Motor neuron (in vitro differentiated cells): Measurements from ENCODE around the gene DNHD1. TPM values are rescaled to one million over a fixed set of nuclear protein-coding genes. Genes with fewer than 3 reads are reported as not detected.
A peak's percentile ranks its signal among the peaks of the same experiment; 100 is the strongest.

ENCODE experiments used
- ATAC-seq, 8 experiments: fragments of 200-7000 bp; cut with Tn5 transposase; replicated peaks in 6 of 8; 2 replicates each; pipeline ENCODE4 v1.8.0; 2021; ENCODE audit warnings: mild to moderate bottlenecking in 8 of 8, moderate library complexity in 8 of 8
- H3K27ac ChIP-seq, 2 donors: fragments of 250-450 bp; sonication (Bioruptor Pico); 2 replicates each; pipeline ENCODE4 v1.9.0; 2021; ENCODE audit warnings: antibody characterized with exemption in 2 of 2, mild to moderate bottlenecking in 2 of 2, moderate library complexity in 1 of 2
- H3K4me1 ChIP-seq, 2 donors: fragments of 250-450 bp; sonication (Bioruptor Pico); replicated peaks in 1 of 2; 2 replicates each; pipeline ENCODE4 v1.6.1; 2021; ENCODE audit warnings: antibody characterized with exemption in 2 of 2, mild to moderate bottlenecking in 2 of 2, moderate library complexity in 1 of 2
- H3K4me3 ChIP-seq, 5 donors: fragments of 250-450 bp; sonication (Bioruptor Pico); 2 replicates each; pipeline ENCODE4 v1.9.0; 2021; ENCODE audit warnings: antibody characterized with exemption in 5 of 5, mild to moderate bottlenecking in 5 of 5, moderate library complexity in 4 of 5
- WGBS, 10 experiments: fragments of 450-650 bp; shearing (Covaris generic); methylation state at CpG; one replicate each; pipeline ENCODE4 v1.0.0; 2022; 5-methylcytosine and 5-hydroxymethylcytosine counted together
- in situ Hi-C, 9 experiments: fragments of 400-800 bp; cut with MboI; loops; one replicate each; pipeline ENCODE4 v1.15.0; 2021; ENCODE audit warnings: low sequenced_read_pairs in 9 of 9, low pct_unique_long_range_greater_than_20kb in 2 of 9; ENCODE audit not compliant: unreplicated experiment in 9 of 9
- total RNA-seq, 8 experiments: library from RNA; unstranded; fragments of 300-600 nt; gene quantifications; 2 replicates each; pipeline versions ENCODE4 v1.2.3 to v1.2.4, GENCODE V29; 2022

Gene DNHD1
- total RNA-seq, 8 experiments from 2014 or later: 4.5 to 23.6 (median 10.0) TPM

GRCh38 chr11:6547177-6547576 is 50.1 kb downstream of the DNHD1 start:
- Histone ChIP-seq H3K4me3 (no peak overlapping the region), H3K4me1 (no peaks in the 10 kb centered on the region), H3K27ac (no peak overlapping the region)
- no peak for ATAC-seq
- in situ Hi-C loops: no loop called here
- 60 to 100% (median 80%) methylated on average over 1 to 4 of the region's 6 CpGs; no CpG with 5 or more reads in 5 of the 10 experiments for WGBS, 10 experiments

- in situ Hi-C loops: no loop called here
- H3K4me3 ChIP-seq: no peak overlapping the region
- ATAC-seq: no peak
- no peak overlapping the region for H3K27ac ChIP-seq
- no peaks in the 10 kb centered on the region for H3K4me1 ChIP-seq
- WGBS, 10 experiments: 60 to 100% (median 97%) methylated on average over 1 to 2 of the region's 2 CpGs; no CpG with 5 or more reads in 4 of the 10 experiments
These were observed 51.0 kb downstream of the DNHD1 start for GRCh38 chr11:6548121-6548520.

- no peak overlapping the region for H3K4me3 ChIP-seq
- no peak for ATAC-seq
These were observed 51.6 kb downstream of the DNHD1 start for GRCh38 chr11:6548641-6549040.

GRCh38 chr11:6553634-6554033 is 56.6 kb downstream of the DNHD1 start:
- no peak for ATAC-seq
- in situ Hi-C loops: no loop called here
- no peak overlapping the region for H3K4me3 ChIP-seq
- H3K27ac ChIP-seq: no peak overlapping the region
- no peaks in the 10 kb centered on the region for H3K4me1 ChIP-seq

More at GRCh38 chr11:6548641-6549040, 51.6 kb downstream of the DNHD1 start:
- Histone ChIP-seq H3K4me1 (no peaks in the 10 kb centered on the region), H3K27ac (no peak overlapping the region)
- in situ Hi-C loops: no loop called here
- 67 to 100% (median 90%) methylated on average over 1 to 2 of the region's 3 CpGs; no CpG with 5 or more reads in 7 of the 10 experiments for WGBS, 10 experiments

GRCh38 chr11:6554828-6555706 is 58.0 kb downstream of the DNHD1 start:
- in situ Hi-C loops: no loop called here
- Histone ChIP-seq H3K4me3 (no peak overlapping the region), H3K4me1 (no peaks in the 10 kb centered on the region), H3K27ac (no peak overlapping the region)
- 63 to 100% (median 86%) methylated on average over 1 to 5 of the region's 5 CpGs for WGBS, 10 experiments
- peak in 2 of 8 experiments; percentile 63 to 94 for ATAC-seq

GRCh38 chr11:6556139-6556949 is 59.3 kb downstream of the DNHD1 start:
- no peak for ATAC-seq
- in situ Hi-C loops: no loop called here
- 63 to 100% (median 80%) methylated on average over 1 to 9 of the region's 11 CpGs for WGBS, 10 experiments

GRCh38 chr11:6557063-6557462 is 60.0 kb downstream of the DNHD1 start:
- H3K27ac ChIP-seq: no peak overlapping the region
- in situ Hi-C loops: no loop called here
- no peak overlapping the region for H3K4me3 ChIP-seq
- no peak for ATAC-seq
- H3K4me1 ChIP-seq: no peaks in the 10 kb centered on the region
- 80 to 100% (median 81%) methylated on average over 1 to 4 of the region's 11 CpGs; no CpG with 5 or more reads in 6 of the 10 experiments for WGBS, 10 experiments

More at GRCh38 chr11:6556139-6556949, 59.3 kb downstream of the DNHD1 start:
- H3K4me3 ChIP-seq: no peak overlapping the region
- no peaks in the 10 kb centered on the region for H3K4me1 ChIP-seq
- H3K27ac ChIP-seq: no peak overlapping the region

GRCh38 chr11:6557761-6558674 is 60.9 kb downstream of the DNHD1 start:
- no peak overlapping the region for H3K27ac ChIP-seq
- ATAC-seq: no peak
- in situ Hi-C loops: no loop called here
- no peaks in the 10 kb centered on the region for H3K4me1 ChIP-seq
- WGBS, 10 experiments: 83 to 98% (median 86%) methylated on average over 1 to 7 of the region's 14 CpGs; no CpG with 5 or more reads in 5 of the 10 experiments
- H3K4me3 ChIP-seq: no peak overlapping the region

GRCh38 chr11:6559369-6559768 is 62.3 kb downstream of the DNHD1 start:
- no peak for ATAC-seq
- H3K27ac ChIP-seq: no peak overlapping the region
- H3K4me1 ChIP-seq: no peaks in the 10 kb centered on the region
- in situ Hi-C loops: no loop called here
- H3K4me3 ChIP-seq: no peak overlapping the region
- 88 to 100% (median 88%) methylated on average over 1 of the region's 1 CpG; no CpG with 5 or more reads in 7 of the 10 experiments for WGBS, 10 experiments

GRCh38 chr11:6561288-6561687 is 64.2 kb downstream of the DNHD1 start:
- in situ Hi-C loops: no loop called here
- no peak for ATAC-seq
- WGBS, 10 experiments: 80 to 100% (median 94%) methylated on average over 1 to 3 of the region's 3 CpGs; no CpG with 5 or more reads in 1 of the 10 experiments
- H3K27ac ChIP-seq: no peak overlapping the region
- no peak overlapping the region for H3K4me3 ChIP-seq
- H3K4me1 ChIP-seq: no peaks in the 10 kb centered on the region

GRCh38 chr11:6563121-6563619 is 66.1 kb downstream of the DNHD1 start:
- in situ Hi-C loops: no loop called here
- WGBS, 10 experiments: 92 to 100% methylated on average over 2 of the region's 4 CpGs; no CpG with 5 or more reads in 8 of the 10 experiments

GRCh38 chr11:6563667-6564066 is 66.6 kb downstream of the DNHD1 start:
- Histone ChIP-seq H3K4me1 (no peaks in the 10 kb centered on the region), H3K27ac (no peak overlapping the region), H3K4me3 (no peak overlapping the region)
- WGBS, 10 experiments: 60 to 100% (median 100%) methylated on average over 1 to 3 of the region's 10 CpGs; no CpG with 5 or more reads in 4 of the 10 experiments
- no peak for ATAC-seq
- in situ Hi-C loops: no loop called here

More at GRCh38 chr11:6563121-6563619, 66.1 kb downstream of the DNHD1 start:
- no peak overlapping the region for H3K4me3 ChIP-seq
- no peak overlapping the region for H3K27ac ChIP-seq
- no peak for ATAC-seq
- no peaks in the 10 kb centered on the region for H3K4me1 ChIP-seq
